CD4-positive, alpha-beta T cell treated with Interleukin-15 for 4 hours (primary cell): Measurements from ENCODE around the gene ZNF578.
"Not testable (repeated sequence)": the region's sequence is repeated elsewhere in the genome, so short reads cannot be mapped to it uniquely, and the experiment has no call there.

ENCODE experiments used
- DNase-seq: peaks from one replicate; pipeline ENCODE4 v3.0.0-alpha.2; 2020; ENCODE audit warnings: low spot score

Gene ZNF578

GRCh38 chr19:52561611-52562010 lies 108.3 kb downstream of the ZNF578 start:
- not testable (repeated sequence) for DNase-seq
